GM12878 (cell line): ENCODE results near the gene CHPF2. TPM values are rescaled to one million over a fixed set of nuclear protein-coding genes. Genes with fewer than 3 reads are reported as not detected.

Experiments used
- ATAC-seq: fragments of 200-7000 bp; cut with Tn5 transposase; 3 replicates; pipeline ENCODE4 v1.9.1; 2020; ENCODE audit warnings: mild to moderate bottlenecking, moderate library complexity
- BruUV-seq: library from RNA; stranded (reverse); fragments of 400-500 nt; replicated peaks from 2 replicates; lab custom pipeline; 2021; lab: Mats Ljungman, UMichigan
- CTCF ChIA-PET: fragments of 300-600 bp; sonication (Branson Sonifier 250); formaldehyde crosslinking; extraction: SDS; loops from one replicate; lab custom pipeline; 2021; ENCODE audit warnings: inconsistent platforms; lab: Yijun Ruan, JAX
- POLR2A ChIA-PET: fragments of 350-600 bp; formaldehyde crosslinking; extraction: SDS; loops from one replicate; lab custom pipeline; 2021; ENCODE audit warnings: inconsistent platforms; lab: Charles Lee
- RAD21 ChIA-PET: fragments of 300-600 bp; sonication (Branson Sonifier 250); formaldehyde crosslinking; loops from one replicate; lab custom pipeline; 2023; ENCODE audit warnings: antibody characterized with exemption; ENCODE audit not compliant: unreplicated experiment; lab: Charles Lee
- SMC1A ChIA-PET: fragments of 300-600 bp; sonication (Branson Sonifier 250); formaldehyde crosslinking; loops from one replicate; lab custom pipeline; 2023; ENCODE audit not compliant: unreplicated experiment, uncharacterized antibody; lab: Charles Lee
- DNase-seq: peaks from one replicate; pipeline ENCODE4 v3.0.0-alpha.2; 2011; ENCODE audit warnings: low read depth, low spot score
- FAIRE-seq: peaks from 3 replicates; lab custom pipeline; 2011; peaks lifted over from hg19 to GRCh38; lab: Jason Lieb, UNC
- H2AFZ ChIP-seq: 2 replicates; pipeline ENCODE4 v1.6.0; 2011; ENCODE audit warnings: low read depth, low read length, control low read depth; ENCODE audit not compliant: control insufficient read depth
- H3K27ac ChIP-seq: 2 replicates; pipeline ENCODE4 v1.5.1; 2011; ENCODE audit warnings: control low read depth; ENCODE audit not compliant: control insufficient read depth, insufficient read depth
- H3K27me3 ChIP-seq, 2 experiments: replicated peaks in 1 of 2; 2 replicates each; pipeline versions ENCODE4 v1.6.0 to v1.6.1; 2011; ENCODE audit warnings: low read length in 1 of 2; ENCODE audit not compliant: control insufficient read depth in 2 of 2, insufficient read depth in 2 of 2
- H3K36me3 ChIP-seq, 2 experiments: 2 replicates each; pipeline ENCODE4 v1.5.1; 2011; ENCODE audit warnings: low read length in 1 of 2; ENCODE audit not compliant: control insufficient read depth in 2 of 2, insufficient read depth in 2 of 2
- H3K4me1 ChIP-seq: 2 replicates; pipeline ENCODE4 v1.6.1; 2011; ENCODE audit warnings: mild to moderate bottlenecking, low read length, moderate library complexity, mixed read lengths; ENCODE audit not compliant: control insufficient read depth, insufficient read depth
- H3K4me2 ChIP-seq: 2 replicates; pipeline ENCODE4 v1.6.0; 2011; ENCODE audit warnings: control low read depth; ENCODE audit not compliant: control insufficient read depth, insufficient read depth
- H3K4me3 ChIP-seq: fragments of 200-600 bp; sonication (generic); 2 replicates; pipeline ENCODE4 v1.5.1; 2016
- H3K79me2 ChIP-seq: 2 replicates; pipeline ENCODE4 v1.6.0; 2011; ENCODE audit warnings: low read length; ENCODE audit not compliant: control insufficient read depth, insufficient read depth
- H3K9ac ChIP-seq: 2 replicates; pipeline ENCODE4 v1.8.0; 2011; ENCODE audit warnings: low read length, control low read depth, mixed read lengths; ENCODE audit not compliant: control insufficient read depth, insufficient read depth
- H3K9me3 ChIP-seq: replicated peaks from 3 replicates; pipeline ENCODE4 v1.5.1; 2011; ENCODE audit warnings: mild to moderate bottlenecking, low read length; ENCODE audit not compliant: control insufficient read depth, insufficient read depth
- H4K20me1 ChIP-seq: 2 replicates; pipeline ENCODE4 v1.6.0; 2011; ENCODE audit not compliant: control insufficient read depth, insufficient read depth
- BCL11A ChIP-seq: IDR thresholded peaks from 2 replicates; pipeline ENCODE4 v1.6.1; 2011; ENCODE audit warnings: low read depth, low read length
- CHD1 ChIP-seq: IDR thresholded peaks from 2 replicates; pipeline ENCODE4 v1.6.1; 2012; ENCODE audit warnings: low read depth, low read length, improper control_type of control experiment
- DPF2 ChIP-seq: fragments of 450-650 bp; IDR thresholded peaks from 2 replicates; pipeline ENCODE4 v1.6.1; 2017; ENCODE audit warnings: mild to moderate bottlenecking
- PML ChIP-seq: IDR thresholded peaks from 2 replicates; pipeline ENCODE4 v1.6.1; 2012; ENCODE audit warnings: low read length, inconsistent platforms
- POLR2A ChIP-seq: IDR thresholded peaks from 2 replicates; pipeline ENCODE4 v1.6.1; 2011; ENCODE audit warnings: low read depth, mild to moderate bottlenecking, low read length
- ZNF24 ChIP-seq: fragments of 450-650 bp; IDR thresholded peaks from 2 replicates; pipeline ENCODE4 v1.6.1; 2017; ENCODE audit warnings: antibody characterized with exemption, mild to moderate bottlenecking
- WGBS: methylation state at CpG from one replicate; pipeline ENCODE4 v1.1.6; 2016; ENCODE audit warnings: low lambda C conversion rate; ENCODE audit not compliant: insufficient replicate concordance, insufficient coverage; ENCODE audit errors: missing lambda C conversion rate; 5-methylcytosine and 5-hydroxymethylcytosine counted together
- in situ Hi-C: fragments of 300-500 bp; cut with MboI; formaldehyde crosslinking; loops from 9 replicates; pipeline ENCODE4 v1.14.3; 2018; ENCODE audit warnings: mixed read lengths
- intact Hi-C: fragments of 100-400 bp; cut with micrococcal nuclease; formaldehyde crosslinking; loops from one replicate; pipeline ENCODE4 v1.14.2; 2022; ENCODE audit not compliant: unreplicated experiment
- polyA plus RNA-seq, 11 experiments: library from polyadenylated mRNA; depleted of rRNA in 4 of 11; unstranded in 6 of 11; stranded (reverse) in 5 of 11; fragments of >200 nt; fragmentation: Nextera tagmentation in 4 of 11; fragmentation: Illumina TruSeq in 1 of 11; extraction: Ambion mirVana in 4 of 11; extraction: Trizol in 1 of 11; gene quantifications; 1 replicate in 1 of 11; 2 replicates in 10 of 11; pipeline versions ENCODE4 v1.2.1 to v1.2.3, GENCODE V29; 2011 to 2016; ENCODE audit warnings: inconsistent platforms in 2 of 11, missing spikeins in 2 of 11, low read depth in 1 of 11
- total RNA-seq, 4 experiments: library from RNA; depleted of rRNA in 3 of 4; stranded (reverse); fragments of >200 nt in 3 of 4; fragmentation: Illumina TruSeq in 1 of 4; extraction: Trizol in 1 of 4; gene quantifications; 2 replicates each; pipeline versions ENCODE4 v1.2.1 to v1.2.3, GENCODE V29; 2013 to 2021

Gene CHPF2
- total and polyA plus RNA-seq, 10 of the 15 experiments (the other 5 are each of a cell fraction or from before 2014, with no cell fraction given), result 0.23 to 33.1 (median 11.5) TPM

DNA sequence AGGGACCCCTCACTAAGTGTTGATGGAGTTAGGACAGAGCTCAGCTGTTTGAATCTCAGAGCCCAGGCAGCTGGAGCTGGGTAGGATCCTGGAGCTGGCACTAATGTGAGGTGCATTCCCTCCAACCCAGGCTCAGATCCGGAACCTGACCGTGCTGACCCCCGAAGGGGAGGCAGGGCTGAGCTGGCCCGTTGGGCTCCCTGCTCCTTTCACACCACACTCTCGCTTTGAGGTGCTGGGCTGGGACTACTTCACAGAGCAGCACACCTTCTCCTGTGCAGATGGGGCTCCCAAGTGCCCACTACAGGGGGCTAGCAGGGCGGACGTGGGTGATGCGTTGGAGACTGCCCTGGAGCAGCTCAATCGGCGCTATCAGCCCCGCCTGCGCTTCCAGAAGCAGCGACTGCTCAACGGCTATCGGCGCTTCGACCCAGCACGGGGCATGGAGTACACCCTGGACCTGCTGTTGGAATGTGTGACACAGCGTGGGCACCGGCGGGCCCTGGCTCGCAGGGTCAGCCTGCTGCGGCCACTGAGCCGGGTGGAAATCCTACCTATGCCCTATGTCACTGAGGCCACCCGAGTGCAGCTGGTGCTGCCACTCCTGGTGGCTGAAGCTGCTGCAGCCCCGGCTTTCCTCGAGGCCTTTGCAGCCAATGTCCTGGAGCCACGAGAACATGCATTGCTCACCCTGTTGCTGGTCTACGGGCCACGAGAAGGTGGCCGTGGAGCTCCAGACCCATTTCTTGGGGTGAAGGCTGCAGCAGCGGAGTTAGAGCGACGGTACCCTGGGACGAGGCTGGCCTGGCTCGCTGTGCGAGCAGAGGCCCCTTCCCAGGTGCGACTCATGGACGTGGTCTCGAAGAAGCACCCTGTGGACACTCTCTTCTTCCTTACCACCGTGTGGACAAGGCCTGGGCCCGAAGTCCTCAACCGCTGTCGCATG is 5.2 kb downstream of the CHPF2 start:
- TF ChIP-seq DPF2 (no peak), POLR2A (0 out of 2 replicates have a peak, but pooled peaks have one; percentile 36)
- CTCF ChIA-PET, result interaction anchor here (0.6 to 1.7 kb wide), 5 partner anchors 8 to 113 kb away, joined by 3 to 8 read pairs (median 5); partner anchors contain the start of gene ABCF2
- Histone ChIP-seq H3K27ac (no peak overlapping the region), H2AFZ (no peak overlapping the region), H4K20me1 (no peaks in the 10 kb centered on the region), H3K9ac (no peak overlapping the region), H3K4me1 (peaks cover 5% of the 10 kb centered on the region), H3K27me3 (no peaks in the 10 kb centered on the region), H3K9me3 (no peaks in the 10 kb centered on the region), H3K36me3 (peaks cover 0 to 13% of the 10 kb centered on the region in 2 experiments; a peak in 3 of 4 replicates), H3K79me2 (peaks cover 29% of the 10 kb centered on the region), H3K4me3 (no peak overlapping the region), H3K4me2 (no peak overlapping the region)
- POLR2A ChIA-PET, result no interaction called here
- RAD21 ChIA-PET, result no interaction called here
- no peak for FAIRE-seq
- intact Hi-C loops, result no loop called here
- no peak for DNase-seq
- no TSS peak for BruUV-seq
- WGBS, result 95% methylated on average over 44 of the region's 44 CpGs
- in situ Hi-C loops, result no loop called here
- SMC1A ChIA-PET, result interaction anchor here (0.5 kb wide), 1 partner anchor 512 kb away, joined by 3 read pairs; no protein-coding TSS in a partner anchor
- ATAC-seq, result no peak

DNA sequence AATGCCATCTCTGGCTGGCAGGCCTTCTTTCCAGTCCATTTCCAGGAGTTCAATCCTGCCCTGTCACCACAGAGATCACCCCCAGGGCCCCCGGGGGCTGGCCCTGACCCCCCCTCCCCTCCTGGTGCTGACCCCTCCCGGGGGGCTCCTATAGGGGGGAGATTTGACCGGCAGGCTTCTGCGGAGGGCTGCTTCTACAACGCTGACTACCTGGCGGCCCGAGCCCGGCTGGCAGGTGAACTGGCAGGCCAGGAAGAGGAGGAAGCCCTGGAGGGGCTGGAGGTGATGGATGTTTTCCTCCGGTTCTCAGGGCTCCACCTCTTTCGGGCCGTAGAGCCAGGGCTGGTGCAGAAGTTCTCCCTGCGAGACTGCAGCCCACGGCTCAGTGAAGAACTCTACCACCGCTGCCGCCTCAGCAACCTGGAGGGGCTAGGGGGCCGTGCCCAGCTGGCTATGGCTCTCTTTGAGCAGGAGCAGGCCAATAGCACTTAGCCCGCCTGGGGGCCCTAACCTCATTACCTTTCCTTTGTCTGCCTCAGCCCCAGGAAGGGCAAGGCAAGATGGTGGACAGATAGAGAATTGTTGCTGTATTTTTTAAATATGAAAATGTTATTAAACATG is 6.0 kb downstream of the CHPF2 start:
- ATAC-seq, result no peak
- no TSS peak for BruUV-seq
- RAD21 ChIA-PET, result no interaction called here
- H3K4me3 ChIP-seq, result no peak overlapping the region
- POLR2A ChIA-PET, result no interaction called here
- 92% methylated on average over 13 of the region's 17 CpGs for WGBS
- intact Hi-C loops (no loop called here), in situ Hi-C loops (no loop called here)
- no peaks in the 10 kb centered on the region for H3K27me3 ChIP-seq
- H3K4me1 ChIP-seq, result peaks cover 9% of the 10 kb centered on the region
- no peak overlapping the region for H3K27ac ChIP-seq
- SMC1A ChIA-PET, result no interaction called here
- H3K36me3 ChIP-seq, result peaks cover 0 to 13% of the 10 kb centered on the region in 2 experiments; a peak in 3 of 4 replicates
- no peak for FAIRE-seq
- H3K9me3 ChIP-seq, result no peaks in the 10 kb centered on the region
- peaks cover 21% of the 10 kb centered on the region for H3K79me2 ChIP-seq
- TF ChIP-seq ZNF24, result no peak
- no peak for TF ChIP-seq BCL11A
- no peak for TF ChIP-seq CHD1
- no peak for TF ChIP-seq PML
- no peak overlapping the region for H3K9ac ChIP-seq
- CTCF ChIA-PET, result no interaction called here
- no peak for DNase-seq
- no peak overlapping the region for H3K4me2 ChIP-seq
- no peak overlapping the region for H2AFZ ChIP-seq
- H4K20me1 ChIP-seq, result no peaks in the 10 kb centered on the region
